H7 (cell line): Measurements from ENCODE around the gene PLIN1. TPM values are rescaled to one million over a fixed set of nuclear protein-coding genes. Genes with fewer than 3 reads are reported as not detected.
A peak's percentile ranks its signal among the peaks of the same experiment; 100 is the strongest.

Source experiments
- DNase-seq: peaks from one replicate; pipeline ENCODE4 v3.0.0; 2012
- H3K27me3 ChIP-seq: 2 replicates; pipeline ENCODE4 v1.6.0; 2011; ENCODE audit warnings: mild to moderate bottlenecking, low read length; ENCODE audit not compliant: control insufficient read depth, insufficient read depth
- H3K36me3 ChIP-seq: replicated peaks from 2 replicates; pipeline ENCODE4 v1.5.1; 2011; ENCODE audit warnings: low read length; ENCODE audit not compliant: control insufficient read depth, insufficient read depth
- H3K4me3 ChIP-seq: 2 replicates; pipeline ENCODE4 v1.5.1; 2011; ENCODE audit warnings: low read depth, mild to moderate bottlenecking, control low read depth, low read length, moderate library complexity; ENCODE audit not compliant: insufficient read depth
- total RNA-seq: library from RNA; depleted of rRNA; stranded (reverse); fragments of >200 nt; shearing (Covaris generic); gene quantifications from 2 replicates; pipeline ENCODE4 v1.2.3, GENCODE V29; 2014

PLIN1 gene
- total RNA-seq, 1 experiment from 2014 or later, result not detected

DNA sequence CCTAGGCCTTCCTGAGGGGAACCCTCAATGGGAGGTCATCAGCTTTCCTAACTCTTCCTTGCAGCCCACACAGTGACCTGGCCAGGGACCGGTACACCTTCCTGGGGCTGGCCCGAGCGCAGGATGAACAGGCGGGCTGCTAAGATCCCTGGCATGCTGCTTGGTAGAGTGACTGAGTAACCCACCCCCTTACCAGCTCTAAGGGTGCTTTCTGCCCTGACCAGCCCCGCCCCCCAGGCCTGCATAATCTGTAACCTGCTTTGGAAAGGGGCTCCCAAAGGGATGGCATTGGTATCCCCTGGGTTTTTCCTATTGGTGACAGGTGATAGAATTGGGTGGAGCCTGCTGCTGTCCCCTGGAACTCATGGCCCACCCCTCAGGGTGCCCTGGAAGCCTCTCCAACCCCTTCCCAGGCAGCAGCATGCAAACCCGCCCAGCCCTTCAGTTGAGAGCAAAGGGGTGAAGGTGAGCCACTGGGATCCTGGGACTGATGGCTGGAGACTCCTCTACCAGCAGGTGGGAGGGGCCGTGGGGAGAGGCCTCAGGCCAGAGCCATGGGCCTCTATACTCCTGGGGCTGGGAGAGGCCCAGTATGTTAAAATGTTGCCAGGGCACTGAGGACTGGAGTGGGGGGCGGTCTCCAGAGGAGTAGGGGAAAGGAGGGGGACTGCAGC is 12.8 kb downstream of the PLIN1 start:
- DNase-seq, result peak; percentile 67
- H3K27me3 ChIP-seq, result peaks cover 13% of the 10 kb centered on the region
- no peak overlapping the region; the same call in 1 of the 2 replicates for H3K4me3 ChIP-seq
- no peaks in the 10 kb centered on the region for H3K36me3 ChIP-seq

DNA sequence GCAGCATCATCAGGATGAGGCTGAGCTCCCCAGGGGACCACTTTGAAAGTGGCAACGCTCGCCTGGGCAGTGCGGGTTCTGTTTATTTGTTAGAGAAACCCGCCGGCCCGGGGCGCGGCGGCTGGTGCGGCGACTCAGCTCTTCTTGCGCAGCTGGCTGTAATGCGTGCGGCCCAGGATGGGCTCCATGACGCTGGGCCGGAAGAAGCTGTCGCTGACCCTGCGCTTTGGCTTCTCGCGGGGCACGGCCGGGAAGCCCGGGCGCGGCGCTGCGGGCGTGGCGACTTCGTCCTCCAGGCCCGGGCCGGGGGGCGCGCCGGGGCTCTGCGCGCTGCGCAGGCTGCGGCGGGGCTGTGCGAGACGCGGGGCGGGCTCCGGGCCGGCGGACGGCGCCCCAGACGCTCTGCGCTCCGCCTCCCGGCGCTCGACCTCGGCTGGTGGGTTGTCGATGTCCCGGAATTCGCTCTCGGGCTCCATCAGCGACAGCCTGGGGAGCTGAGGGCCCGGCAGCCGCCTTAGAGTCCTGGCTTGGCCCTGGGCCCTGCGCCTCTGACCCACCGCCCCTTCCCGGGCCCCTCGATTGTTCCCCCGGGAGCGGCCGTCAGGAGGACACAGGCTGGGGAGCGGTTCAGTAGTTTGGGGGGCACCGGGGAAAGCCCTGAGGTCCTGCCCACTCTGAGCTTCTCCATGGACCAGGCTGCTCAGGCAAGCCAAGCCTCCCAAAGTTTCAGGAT is 13.6 kb downstream of the PLIN1 start:
- peak; percentile 91 for DNase-seq
- Histone ChIP-seq H3K4me3 (peak overlapping the region; percentile 34), H3K36me3 (no peaks in the 10 kb centered on the region), H3K27me3 (peaks cover 13% of the 10 kb centered on the region)

DNA sequence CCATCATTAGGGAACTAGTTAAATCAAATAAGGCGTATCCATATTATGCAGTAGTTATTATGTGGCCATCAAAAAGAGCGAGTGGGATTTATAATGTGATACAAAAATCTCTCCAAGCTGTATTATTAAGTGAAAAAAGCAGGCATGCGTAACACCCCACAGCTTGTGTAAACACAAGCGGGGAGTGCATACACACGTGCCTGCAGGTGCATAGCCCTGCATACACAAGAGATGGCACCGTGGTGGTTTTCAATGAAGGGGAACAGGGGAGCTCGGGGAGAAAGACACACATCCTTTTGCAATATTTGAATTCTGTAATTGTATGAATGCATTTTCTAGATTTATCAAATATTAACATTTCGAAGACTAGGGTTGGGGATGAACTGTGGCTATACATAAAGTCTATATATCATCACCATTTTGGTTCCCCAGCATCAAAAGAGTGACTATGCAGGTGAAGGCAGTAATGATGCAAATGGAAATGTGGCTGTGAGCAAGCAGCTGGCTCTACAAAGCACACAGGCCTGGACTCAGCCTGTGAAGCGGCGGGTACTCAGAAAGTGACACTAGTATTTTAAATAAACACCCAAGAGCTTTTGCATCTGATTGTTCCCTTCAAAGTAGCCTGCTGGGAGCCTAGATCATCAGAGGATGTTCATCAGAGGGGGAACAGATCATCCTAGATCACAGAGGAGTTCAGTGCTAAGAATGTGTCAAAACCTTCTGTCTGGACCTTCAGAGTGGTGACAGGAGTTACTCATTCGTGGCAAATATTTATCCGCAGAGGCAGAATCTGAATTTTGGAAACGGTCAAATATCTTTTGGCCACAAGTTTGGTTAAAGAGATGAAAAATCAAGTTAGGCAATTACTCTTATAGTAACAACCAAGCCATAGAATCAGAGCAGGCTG is 14.5 kb downstream of the PLIN1 start:
- H3K36me3 ChIP-seq, result no peaks in the 10 kb centered on the region
- no peak for DNase-seq
- no peak overlapping the region for H3K4me3 ChIP-seq
- H3K27me3 ChIP-seq, result peaks cover 13% of the 10 kb centered on the region

DNA sequence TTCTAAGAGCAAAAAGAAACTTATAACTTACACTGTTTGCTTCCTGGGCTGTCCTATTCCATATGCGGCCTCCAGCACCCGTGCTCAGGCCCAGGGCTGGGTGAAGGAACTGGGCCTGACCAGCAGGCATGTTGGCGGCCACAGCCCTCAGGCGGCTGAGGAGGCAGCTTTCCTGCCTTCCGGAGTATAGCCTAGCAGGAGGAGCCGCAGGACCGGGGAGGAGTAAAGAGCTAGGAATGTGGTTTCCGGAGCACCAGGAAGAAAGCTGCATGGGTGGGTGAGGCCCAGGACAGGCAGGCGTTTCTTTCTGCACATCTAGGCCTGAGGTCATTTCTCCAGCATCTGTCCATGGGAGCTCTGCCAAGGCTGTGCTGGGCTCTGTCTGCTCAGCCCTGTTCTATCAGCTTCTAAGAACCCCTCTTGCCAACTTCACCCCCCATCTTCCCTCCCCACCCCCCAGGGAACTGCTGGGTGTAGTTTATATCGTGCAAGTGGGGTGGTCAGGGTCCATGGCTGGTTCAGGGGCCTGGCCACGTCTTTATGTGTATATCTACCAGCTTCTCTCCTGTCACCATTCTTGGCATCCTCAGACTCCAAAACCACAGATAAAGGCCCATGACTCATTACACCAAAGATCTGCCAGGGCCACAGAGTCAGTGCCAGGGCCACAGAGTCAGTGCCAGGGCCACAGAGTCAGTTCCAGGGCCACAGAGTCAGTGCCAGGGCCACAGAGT is 16.1 kb downstream of the PLIN1 start:
- Histone ChIP-seq H3K36me3 (no peaks in the 10 kb centered on the region), H3K4me3 (no peak overlapping the region), H3K27me3 (peaks cover 13% of the 10 kb centered on the region)
- DNase-seq, result peak; percentile 59

DNA sequence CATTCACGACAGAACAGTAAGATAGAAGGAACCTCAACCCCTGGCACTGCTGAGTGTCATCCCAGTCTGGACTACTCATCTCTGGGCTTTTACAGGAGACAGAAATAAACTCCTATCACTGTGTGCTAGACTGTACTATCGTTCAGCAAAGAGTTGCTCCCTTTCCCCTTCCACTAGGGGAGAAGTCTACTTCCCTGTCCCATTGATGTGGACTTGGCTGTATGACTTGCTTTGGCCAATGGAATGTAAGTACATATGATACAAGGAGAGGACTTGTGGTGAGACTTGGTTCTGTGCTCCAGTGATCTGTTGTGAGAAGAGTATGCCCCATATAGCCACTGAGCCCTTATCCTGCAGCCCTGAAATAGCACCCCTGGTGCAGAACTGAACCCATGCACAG is 18.6 kb downstream of the PLIN1 start:
- Histone ChIP-seq H3K27me3 (peaks cover 7% of the 10 kb centered on the region), H3K36me3 (no peaks in the 10 kb centered on the region), H3K4me3 (no peak overlapping the region)
- DNase-seq, result no peak

DNA sequence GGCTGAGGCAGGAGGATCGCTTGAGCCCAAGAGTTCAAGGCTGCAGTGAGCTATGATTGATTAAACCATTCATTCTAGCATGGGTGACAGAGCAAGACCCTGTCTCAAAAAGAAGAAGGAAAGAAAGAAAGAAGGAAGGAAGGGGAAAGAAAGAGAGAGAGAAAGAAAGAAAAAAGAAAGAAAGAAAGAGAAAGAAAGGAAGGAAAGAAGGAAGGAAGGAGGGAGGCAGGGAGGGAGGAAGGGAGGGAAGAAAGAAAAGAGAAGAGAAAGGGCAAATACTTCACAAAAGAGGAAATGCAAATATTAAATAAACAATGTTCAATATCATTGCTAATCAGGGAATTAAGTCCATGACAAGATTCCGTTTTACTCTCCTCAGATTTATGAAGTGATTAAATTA is 19.9 kb downstream of the PLIN1 start:
- DNase-seq, result no peak
- Histone ChIP-seq H3K4me3 (no peak overlapping the region), H3K27me3 (peaks cover 3% of the 10 kb centered on the region; the same call in 1 of the 2 replicates), H3K36me3 (no peaks in the 10 kb centered on the region)

DNA sequence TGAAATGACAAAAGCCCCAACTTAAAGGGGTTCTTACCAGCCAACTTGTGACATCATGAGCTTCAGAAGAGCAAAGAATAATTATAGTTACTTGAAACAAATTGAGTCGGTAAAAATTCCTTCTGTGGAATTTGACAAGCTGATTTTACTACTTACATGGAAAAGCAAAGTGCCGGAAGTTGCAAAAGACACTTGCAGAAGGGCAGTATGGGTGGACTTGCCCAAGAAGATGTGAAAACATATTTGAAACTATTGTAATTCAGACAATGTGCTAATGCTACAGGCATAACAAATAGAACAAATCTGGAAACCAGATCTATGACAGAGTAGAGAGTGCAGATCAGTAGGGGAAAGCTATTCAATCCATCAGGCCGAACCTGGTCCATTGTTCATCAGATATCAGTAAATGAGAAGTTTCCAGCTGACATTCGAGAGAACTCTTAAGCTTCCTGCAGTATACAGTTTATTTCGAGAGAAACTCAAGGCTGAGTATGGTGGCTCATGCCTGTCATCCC is 21.4 kb downstream of the PLIN1 start:
- H3K36me3 ChIP-seq, result no peaks in the 10 kb centered on the region
- no peak overlapping the region for H3K4me3 ChIP-seq
- H3K27me3 ChIP-seq, result peaks cover 3% of the 10 kb centered on the region; the same call in 1 of the 2 replicates
- no peak for DNase-seq

DNA sequence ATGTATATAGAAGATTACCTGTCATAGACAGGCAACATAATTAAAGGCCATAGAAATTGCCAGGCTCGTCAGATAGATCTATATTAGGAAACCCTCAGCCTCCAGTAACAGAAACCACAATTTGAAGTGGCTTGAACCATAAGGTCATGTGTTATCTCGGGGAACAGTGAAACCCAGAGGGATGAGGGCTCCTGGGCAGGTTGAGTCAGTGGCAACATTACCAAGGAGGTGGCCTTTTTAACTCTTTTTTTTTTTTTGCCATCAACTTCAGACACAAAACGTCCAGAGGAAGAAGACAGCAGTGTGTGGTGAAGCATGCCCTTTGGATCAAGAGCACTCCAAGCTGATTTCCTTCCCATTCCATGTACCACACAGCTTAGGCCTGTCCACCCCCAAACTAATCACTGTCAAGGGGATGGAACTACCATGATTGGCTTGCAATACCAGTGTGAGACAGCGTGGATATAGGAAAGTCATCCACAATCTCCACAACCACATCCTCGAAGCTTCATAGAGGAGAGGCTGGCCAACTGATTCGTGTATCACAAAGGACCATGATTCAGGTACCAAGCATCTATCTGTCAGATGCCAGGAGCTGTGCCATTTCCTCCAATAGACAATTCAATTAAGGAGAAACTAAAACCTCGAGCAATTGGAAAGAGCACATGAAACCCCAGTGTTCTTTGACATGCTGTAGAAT is 22.9 kb downstream of the PLIN1 start:
- Histone ChIP-seq H3K27me3 (peaks cover 3% of the 10 kb centered on the region; the same call in 1 of the 2 replicates), H3K36me3 (no peaks in the 10 kb centered on the region), H3K4me3 (no peak overlapping the region)
- no peak for DNase-seq

DNA sequence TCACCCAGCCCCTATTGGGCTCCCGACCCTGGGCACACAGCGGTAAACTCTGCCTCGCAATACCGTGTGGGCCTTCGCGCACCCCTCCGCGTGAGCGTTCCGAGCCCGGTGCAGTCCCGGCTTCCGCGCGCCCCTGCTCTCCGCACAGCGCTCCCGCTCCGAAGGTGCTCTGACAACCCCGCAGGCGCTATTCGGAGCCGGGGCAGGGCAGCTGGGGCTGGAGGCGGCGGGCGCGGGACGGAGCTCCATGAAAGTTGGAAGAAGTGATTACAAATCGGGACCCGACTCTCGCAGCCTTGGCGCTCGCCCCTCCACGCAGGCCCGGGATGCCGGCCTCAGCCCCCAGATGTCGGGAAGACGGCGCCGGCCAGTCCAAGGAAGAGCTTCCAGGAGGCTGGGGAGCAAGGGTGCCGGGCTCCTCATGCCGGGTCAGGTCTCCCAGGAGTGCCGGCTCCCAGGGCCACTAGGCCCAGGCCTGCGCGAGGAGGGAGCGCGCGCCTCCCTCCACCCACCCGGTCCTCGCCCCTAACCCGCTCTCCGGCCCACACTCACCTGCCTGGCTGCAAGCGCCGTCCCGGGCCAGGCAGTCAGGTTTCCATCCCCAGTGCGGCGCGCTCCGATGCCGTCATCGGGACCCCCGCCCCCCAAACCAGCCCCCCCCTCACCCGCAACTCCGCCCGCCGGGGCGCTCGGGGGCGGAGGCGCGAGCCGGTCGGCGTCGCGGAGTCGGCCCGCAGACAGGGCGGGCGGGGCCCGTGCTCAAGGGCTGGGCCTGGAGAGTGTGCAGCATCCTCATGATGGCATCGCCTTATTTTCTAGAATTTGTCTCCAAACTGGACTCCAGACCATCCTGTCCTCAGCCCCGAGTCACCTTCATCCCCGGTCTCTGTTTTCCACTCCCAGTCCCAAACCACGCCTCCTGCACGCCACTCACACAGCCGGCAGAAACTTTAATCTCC is 24.0 kb downstream of the PLIN1 start, which contains the start of gene KIF7:
KIF7 (minus strand) TSS at position 621 of the 959 bp plus-strand sequence. CDS start 2,537 bp downstream, outside the sequence.
- H3K36me3 ChIP-seq, result no peaks in the 10 kb centered on the region
- peak within 1 kb of the TSS; percentile 96 for H3K4me3 ChIP-seq
- DNase-seq, result peak; percentile 100
- H3K27me3 ChIP-seq, result peaks cover 3% of the 10 kb centered on the region; the same call in 1 of the 2 replicates

DNA sequence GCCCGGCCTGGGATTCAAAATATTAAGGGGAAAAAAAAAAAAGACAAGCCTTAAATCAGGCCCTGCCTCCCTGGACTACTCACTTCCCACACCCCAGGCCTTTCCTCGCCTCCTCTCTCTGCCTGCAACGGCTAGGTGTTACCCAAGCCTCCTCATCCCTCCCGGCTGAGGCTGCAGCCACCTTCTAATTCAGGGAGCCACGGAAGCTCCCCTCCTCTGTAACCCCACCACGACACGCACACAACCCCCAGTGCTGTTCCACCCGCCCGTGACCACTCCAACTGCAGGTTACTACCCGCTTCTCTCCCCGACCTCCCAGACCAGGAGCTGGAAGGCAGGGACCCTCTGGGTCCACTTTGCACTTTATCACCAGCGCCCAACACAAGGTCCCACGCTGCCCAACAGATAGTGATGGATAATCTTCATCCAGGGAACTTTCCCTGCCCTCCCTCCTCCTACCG is 24.8 kb downstream of the PLIN1 start:
- no peaks in the 10 kb centered on the region for H3K36me3 ChIP-seq
- H3K27me3 ChIP-seq, result peaks cover 3% of the 10 kb centered on the region; the same call in 1 of the 2 replicates
- DNase-seq, result peak; percentile 53
- peak overlapping the region; percentile 96 for H3K4me3 ChIP-seq

DNA sequence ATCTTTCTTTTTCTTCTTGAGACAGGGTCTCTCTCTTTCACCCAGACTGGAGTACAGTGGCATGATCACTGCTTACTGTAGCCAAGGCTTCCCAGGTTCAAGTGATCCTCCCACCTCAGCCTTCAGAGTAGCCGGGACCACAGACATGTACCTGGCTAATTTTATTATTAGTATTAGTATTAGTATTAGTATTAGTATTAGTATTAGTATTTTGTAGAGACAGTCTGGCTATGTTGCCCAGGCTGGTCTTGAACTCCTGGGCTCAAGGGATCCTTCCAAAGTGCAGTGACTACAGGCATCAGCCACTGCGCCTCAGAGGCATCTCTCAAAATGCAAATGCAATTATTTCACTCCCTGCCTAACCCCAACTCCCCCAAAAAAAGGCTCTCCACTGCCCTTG is 25.6 kb downstream of the PLIN1 start:
- DNase-seq, result no peak
- Histone ChIP-seq H3K36me3 (no peaks in the 10 kb centered on the region), H3K27me3 (peaks cover 3% of the 10 kb centered on the region; the same call in 1 of the 2 replicates), H3K4me3 (no peak overlapping the region)

DNA sequence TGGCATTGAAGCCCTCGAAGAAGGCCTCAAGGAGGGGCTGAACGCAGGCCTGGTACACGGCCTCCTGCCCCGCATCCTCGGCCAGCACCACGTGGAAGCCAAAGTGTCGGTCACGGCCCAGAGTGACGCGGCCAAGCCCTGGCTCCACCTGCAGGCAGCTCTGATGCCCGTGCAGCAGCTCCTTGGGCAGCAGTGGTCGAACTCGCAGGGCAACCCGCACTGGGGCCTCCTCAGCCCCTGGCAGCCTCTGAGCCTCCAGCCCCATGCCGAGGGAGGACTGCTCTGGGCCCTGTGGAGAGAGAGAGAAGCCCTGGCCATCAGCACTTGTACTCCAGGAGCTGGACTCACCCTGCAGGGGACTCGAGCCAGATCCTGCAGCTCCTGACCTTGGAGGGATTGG is 26.5 kb downstream of the PLIN1 start:
- peaks cover 3% of the 10 kb centered on the region; the same call in 1 of the 2 replicates for H3K27me3 ChIP-seq
- peak; percentile 62 for DNase-seq
- no peak overlapping the region for H3K4me3 ChIP-seq
- no peaks in the 10 kb centered on the region for H3K36me3 ChIP-seq
